Loucy (cell line): ENCODE results near the gene C5orf46.

Experiments used
- CTCF ChIP-seq: fragments of 200-600 bp; sonication (generic); conservative IDR thresholded peaks from 2 replicates; pipeline ENCODE4 v1.5.1; 2014; ENCODE audit warnings: mild to moderate bottlenecking, antibody characterized with exemption, low read length
- EZH2phosphoT487 ChIP-seq: fragments of 200-600 bp; IDR thresholded peaks from 2 replicates; pipeline ENCODE4 v1.6.1; 2018; ENCODE audit warnings: antibody characterized with exemption, mild to moderate bottlenecking, moderate library complexity, borderline replicate concordance

- TF ChIP-seq CTCF (no peak), EZH2phosphoT487 (no peak)
These were observed 54.8 kb downstream of the C5orf46 start for GRCh38 chr5:147851578-147851977.
